HG03439 (cell line): ENCODE measurements around the gene ADCY1.

Experiments used
- ATAC-seq: cut with Tn5 transposase; IDR thresholded peaks from one replicate; pipeline ENCODE4 v1.9.1; 2021; ENCODE audit warnings: mild to moderate bottlenecking, moderate library complexity; ENCODE audit not compliant: unreplicated experiment

Gene ADCY1

DNA sequence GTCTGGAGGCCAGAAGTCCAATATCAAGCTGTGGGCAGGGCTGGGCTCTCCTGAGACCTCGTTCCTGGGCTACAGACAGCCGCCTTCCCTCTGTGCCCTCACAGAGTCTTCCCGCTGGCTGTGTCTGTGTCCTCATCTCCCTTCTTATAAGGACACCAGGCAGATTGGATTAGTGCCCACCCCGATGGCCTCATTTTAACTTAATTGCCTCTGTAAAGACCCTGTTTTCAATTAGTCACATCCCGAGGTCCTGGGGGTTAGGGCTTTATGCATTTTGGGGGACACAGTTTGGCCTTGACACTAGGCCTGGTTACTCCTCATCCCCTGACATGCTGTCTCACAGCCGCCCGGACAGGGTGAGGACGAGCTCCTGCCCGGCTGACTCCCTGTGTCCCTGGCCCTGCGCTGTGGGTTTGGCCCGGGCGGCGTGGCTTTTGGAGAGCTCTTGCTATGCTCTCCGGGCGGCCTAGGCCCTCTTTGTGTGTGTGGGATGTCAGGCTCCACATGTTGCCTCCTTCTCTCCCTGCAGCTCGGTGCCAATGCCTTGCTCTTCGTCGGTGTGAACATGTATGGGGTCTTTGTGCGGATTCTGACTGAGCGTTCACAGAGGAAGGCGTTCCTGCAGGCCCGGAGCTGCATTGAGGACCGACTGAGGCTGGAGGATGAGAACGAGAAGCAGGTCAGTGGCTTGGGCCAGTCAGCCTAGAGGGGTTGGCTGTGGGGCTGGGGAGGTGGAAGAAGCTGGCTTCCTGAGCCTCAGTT is 18.2 kb downstream of the ADCY1 start:
- no peak for ATAC-seq

DNA sequence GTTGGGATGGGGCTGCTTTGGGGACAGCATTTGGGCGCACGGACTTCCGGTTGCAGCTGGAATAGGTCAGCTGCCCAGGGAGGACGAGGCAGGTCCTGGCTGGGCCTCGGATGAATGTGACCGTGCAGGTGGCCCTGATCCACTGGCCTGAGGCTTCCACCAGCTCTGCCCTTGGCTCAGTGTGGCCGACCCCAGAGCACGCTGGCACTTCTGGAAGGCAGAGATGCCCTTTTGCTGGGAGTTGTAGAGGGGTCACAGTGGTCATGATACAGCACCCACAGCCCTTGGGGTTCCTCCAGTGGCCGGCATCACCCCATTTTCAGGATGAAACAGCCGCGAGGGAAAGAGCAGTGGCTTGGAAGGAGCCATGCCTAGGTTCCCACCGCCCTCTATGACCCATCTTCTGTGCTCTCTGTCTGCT is 19.0 kb downstream of the ADCY1 start:
- no peak for ATAC-seq

- no peak for ATAC-seq
Observed at GRCh38 chr7:45593877-45594276, 19.7 kb downstream of the ADCY1 start.

- ATAC-seq: no peak
Observed at GRCh38 chr7:45594745-45595535, 20.8 kb downstream of the ADCY1 start.

DNA sequence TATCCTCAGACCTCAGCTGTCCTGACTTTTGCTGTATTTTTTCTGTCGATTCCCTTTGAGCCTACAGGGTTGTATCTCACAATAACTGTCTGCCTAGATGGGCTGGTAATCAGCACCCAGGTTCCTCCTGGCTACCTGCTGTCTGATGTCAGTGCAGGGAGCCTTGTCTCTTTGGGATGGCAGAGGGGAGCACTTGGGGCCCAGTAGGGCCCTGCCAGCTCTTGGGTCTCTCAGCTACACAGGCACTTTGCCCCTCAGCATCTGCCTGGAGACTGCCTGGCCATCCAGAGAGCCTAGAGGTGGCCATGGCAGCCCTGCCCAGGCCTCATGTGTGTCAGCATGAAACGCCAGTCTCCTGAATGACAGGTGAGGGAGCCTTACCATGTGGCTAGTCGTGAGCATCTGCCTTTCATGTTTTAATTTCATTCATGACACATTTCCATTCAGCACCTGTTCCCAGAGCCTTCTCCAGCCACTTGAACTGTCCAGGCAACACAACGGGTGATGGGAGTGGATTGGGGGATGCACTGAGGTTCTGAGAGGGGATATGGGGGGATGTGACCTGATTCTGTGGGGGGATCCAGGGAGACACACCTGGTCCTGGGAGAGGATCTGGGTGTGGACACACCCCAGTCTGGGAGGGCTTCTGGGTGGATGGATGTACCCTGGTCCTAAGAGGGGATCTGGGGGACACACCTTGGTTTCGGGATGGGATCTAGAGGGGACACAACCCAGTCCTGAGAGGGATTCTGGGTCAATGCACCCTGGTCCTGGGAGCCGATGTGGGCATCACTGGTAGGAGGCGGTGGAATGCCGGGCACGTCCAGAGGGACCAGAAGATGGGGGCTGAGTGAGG is 21.9 kb downstream of the ADCY1 start:
- ATAC-seq: no peak

DNA sequence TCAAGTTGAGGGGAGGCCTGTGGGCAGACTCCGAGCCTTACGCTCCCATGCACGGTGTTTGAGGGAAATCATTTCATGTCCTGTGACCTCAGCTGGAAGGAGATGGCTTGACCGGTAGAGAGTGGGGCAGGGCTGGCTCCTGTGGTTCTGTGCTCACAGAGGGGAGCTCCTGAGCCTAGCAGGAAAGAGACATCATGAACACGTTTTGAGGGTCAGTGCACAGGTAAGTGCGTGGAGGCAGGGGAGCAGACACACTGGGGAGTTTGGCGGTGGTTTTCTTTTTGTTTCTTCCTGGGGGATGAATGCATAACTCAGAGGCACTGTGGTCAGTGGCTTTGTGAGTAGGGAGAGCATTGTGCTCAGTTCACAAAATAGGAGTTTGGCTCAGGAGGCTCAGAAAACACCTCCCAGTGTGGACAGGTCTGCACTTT is 22.5 kb downstream of the ADCY1 start:
- no peak for ATAC-seq

- no peak for ATAC-seq
Observed at GRCh38 chr7:45597286-45597984, 23.3 kb downstream of the ADCY1 start.

- ATAC-seq: no peak
Observed at GRCh38 chr7:45598886-45599520, 24.8 kb downstream of the ADCY1 start.

- ATAC-seq: no peak
Observed at GRCh38 chr7:45599851-45600706, 25.9 kb downstream of the ADCY1 start.

GRCh38 chr7:45601094-45601493 is 26.9 kb downstream of the ADCY1 start:
- ATAC-seq: no peak

GRCh38 chr7:45601816-45602540 is 27.8 kb downstream of the ADCY1 start:
- no peak for ATAC-seq

- no peak for ATAC-seq
Observed at GRCh38 chr7:45606050-45606449, 31.9 kb downstream of the ADCY1 start.

DNA sequence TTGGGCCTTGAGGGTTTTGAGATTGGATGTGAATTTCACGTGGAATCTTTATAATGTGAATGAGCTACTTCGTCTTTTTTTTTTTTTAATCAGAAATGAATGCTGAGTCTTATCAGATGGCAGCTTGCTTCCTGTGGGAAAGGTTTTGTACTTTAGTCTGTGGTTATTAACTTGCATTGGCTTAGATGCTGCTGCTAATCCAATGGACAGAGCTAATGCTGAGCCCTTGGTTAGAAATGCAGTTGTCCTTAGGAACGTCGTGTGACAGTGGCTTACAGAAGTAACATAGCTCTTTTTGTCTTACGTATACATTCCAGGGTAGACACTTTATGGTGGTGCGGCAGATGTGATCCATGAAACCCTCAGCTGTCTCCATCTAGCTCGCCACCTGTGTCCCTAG is 32.8 kb downstream of the ADCY1 start:
- ATAC-seq: no peak

DNA sequence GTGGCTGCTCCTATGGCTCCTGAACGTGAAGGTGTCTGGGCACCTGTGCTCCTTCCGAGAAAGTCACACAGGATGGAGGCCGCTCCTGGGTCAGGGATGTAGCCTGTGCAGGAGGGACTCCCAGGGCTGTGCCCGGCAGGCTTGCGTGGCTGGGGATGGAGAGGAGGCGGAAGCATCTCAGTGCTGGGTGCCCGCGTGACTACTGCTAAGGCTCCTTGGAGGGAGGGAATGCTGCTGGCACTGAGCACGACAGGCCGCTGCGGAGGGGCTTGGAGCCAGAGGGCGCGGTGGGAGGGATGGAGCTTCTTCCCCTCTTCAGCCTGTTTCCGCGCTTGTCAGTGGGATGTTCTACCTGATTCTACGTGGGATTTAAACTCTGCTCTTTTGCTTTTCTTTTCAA is 35.0 kb downstream of the ADCY1 start:
- ATAC-seq: no peak

- no peak for ATAC-seq
Observed at GRCh38 chr7:45610019-45610418, 35.9 kb downstream of the ADCY1 start.

DNA sequence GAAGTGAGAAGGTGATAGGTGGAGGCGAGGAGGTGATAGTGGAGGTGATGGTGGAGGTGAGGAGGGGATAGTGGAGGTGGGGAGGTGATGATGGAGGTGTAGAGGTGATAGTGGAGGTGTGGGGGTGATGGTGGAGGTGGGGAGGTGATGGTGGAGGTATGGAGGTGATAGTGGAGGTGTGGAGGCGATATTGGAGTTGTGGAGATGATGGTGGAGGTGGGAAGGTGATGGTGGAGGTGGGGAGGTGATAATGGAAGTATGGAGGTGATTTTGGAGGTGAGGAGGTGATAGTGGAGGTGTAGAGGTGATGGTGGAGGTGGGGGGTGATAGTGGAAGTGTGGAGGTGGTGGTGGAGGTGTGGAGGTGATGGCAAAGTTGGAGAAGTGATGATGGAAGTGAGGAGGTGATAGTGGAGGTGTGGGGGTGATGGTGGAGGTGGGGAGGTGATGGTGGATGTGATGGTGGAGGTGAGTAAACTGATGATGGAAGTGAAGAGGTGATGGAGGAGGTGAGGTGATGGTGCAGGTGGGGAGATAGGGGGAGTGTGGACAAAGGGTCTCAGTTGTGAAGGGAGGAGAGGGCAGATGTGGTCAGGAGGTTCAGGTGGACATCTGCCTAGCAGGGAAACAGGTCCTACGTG is 36.6 kb downstream of the ADCY1 start:
- ATAC-seq: no peak

- no peak for ATAC-seq
Observed at GRCh38 chr7:45617166-45617565, 43.0 kb downstream of the ADCY1 start.

DNA sequence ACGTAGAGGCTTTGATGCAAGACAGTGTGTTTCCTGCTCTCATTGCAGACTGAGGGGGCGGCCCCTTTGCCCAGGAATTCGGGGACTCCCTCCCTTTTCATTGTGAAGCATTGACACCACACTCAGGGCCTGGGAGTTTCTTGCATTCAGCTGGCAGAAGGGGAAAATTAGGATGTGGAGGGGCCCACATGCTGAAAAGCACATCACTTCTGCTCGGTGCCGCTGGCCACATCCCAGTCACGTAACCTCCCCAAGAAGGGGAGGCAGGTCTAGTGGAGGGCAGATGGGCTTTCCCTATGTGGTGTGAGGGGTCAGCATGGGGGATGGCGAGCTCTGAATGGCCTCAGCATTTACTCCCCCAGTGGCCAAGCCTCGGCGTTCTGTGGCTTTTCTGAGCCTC is 47.9 kb downstream of the ADCY1 start:
- no peak for ATAC-seq
